HepG2 (cell line): ENCODE data around the gene GP1BA. TPM values are rescaled to one million over a fixed set of nuclear protein-coding genes. Genes with fewer than 3 reads are reported as not detected.

Source experiments
- CEBPG ChIP-seq: IDR thresholded peaks from 2 replicates; pipeline ENCODE4 v1.6.1; 2016
- ELF3 ChIP-seq: IDR thresholded peaks from 2 replicates; pipeline ENCODE4 v1.6.1; 2016; ENCODE audit warnings: missing genetic modification reagents, missing compliant biosample characterization
- HOXA3 ChIP-seq: sonication (generic); formaldehyde crosslinking; IDR thresholded peaks from 2 replicates; pipeline ENCODE4 v1.5.0; 2020; ENCODE audit warnings: missing genetic modification reagents
- KAT8 ChIP-seq: IDR thresholded peaks from 2 replicates; pipeline ENCODE4 v1.6.1; 2016; ENCODE audit warnings: missing genetic modification reagents, missing compliant biosample characterization
- KLF16 ChIP-seq, 2 experiments: sonication (generic) in 1 of 2; formaldehyde crosslinking in 1 of 2; IDR thresholded peaks; 2 replicates each; pipeline versions ENCODE4 v1.6.1 to v1.8.0; 2016 to 2023; ENCODE audit warnings: missing genetic modification reagents in 2 of 2, missing compliant biosample characterization in 1 of 2
- NFKB2 ChIP-seq: sonication (generic); formaldehyde crosslinking; IDR thresholded peaks from 2 replicates; pipeline ENCODE4 v1.4.0; 2020; ENCODE audit warnings: missing genetic modification reagents, borderline replicate concordance
- PHF5A ChIP-seq: IDR thresholded peaks from one replicate; pipeline ENCODE4 v1.6.1; 2018; ENCODE audit warnings: low read depth, missing genetic modification reagents; ENCODE audit not compliant: unreplicated experiment
- SRY ChIP-seq: sonication (generic); formaldehyde crosslinking; IDR thresholded peaks from 2 replicates; pipeline ENCODE4 v1.8.0; 2022; ENCODE audit warnings: mild to moderate bottlenecking, missing genetic modification reagents
- TEAD3 ChIP-seq: optimal IDR thresholded peaks from 2 replicates; pipeline ENCODE3; 2016; ENCODE audit warnings: borderline replicate concordance
- ZNF143 ChIP-seq: sonication (generic); formaldehyde crosslinking; IDR thresholded peaks from 2 replicates; pipeline ENCODE4 v1.4.0; 2020; ENCODE audit warnings: missing genetic modification reagents
- ZNF430 ChIP-seq: sonication (generic); formaldehyde crosslinking; IDR thresholded peaks from 2 replicates; pipeline ENCODE4 v1.9.0; 2021; ENCODE audit warnings: mild to moderate bottlenecking, missing genetic modification reagents
- ZNF780A ChIP-seq: sonication (generic); formaldehyde crosslinking; IDR thresholded peaks from 2 replicates; pipeline ENCODE4 v1.8.0; 2022; ENCODE audit warnings: mild to moderate bottlenecking, missing genetic modification reagents, moderate library complexity
- polyA plus RNA-seq, 8 experiments: library from polyadenylated mRNA; depleted of rRNA in 3 of 8; stranded (reverse) in 7 of 8; unstranded in 1 of 8; fragments of >200 nt; fragmentation: Illumina TruSeq in 4 of 8; extraction: Trizol in 4 of 8; gene quantifications; 2 replicates each; pipeline versions ENCODE4 v1.2.1 to v1.2.3, GENCODE V29; 2011 to 2016; ENCODE audit warnings: low read depth in 4 of 8, missing spikeins in 1 of 8, mixed read lengths in 1 of 8; ENCODE audit not compliant: insufficient read depth in 1 of 8
- total RNA-seq, 5 experiments: library from RNA; depleted of rRNA; stranded (reverse); fragments of >200 nt; fragmentation: Illumina TruSeq; extraction: Trizol; gene quantifications; 2 replicates each; pipeline ENCODE4 v1.2.3, GENCODE V29; 2016; ENCODE audit warnings: low read depth in 1 of 5
- TF ChIP-seq, protein P1 (sequence below): IDR thresholded peaks from 2 replicates; pipeline ENCODE4 v1.6.1; 2018; ENCODE audit warnings: missing genetic modification reagents
- TF ChIP-seq, protein P2 (sequence below): sonication (generic); formaldehyde crosslinking; IDR thresholded peaks from 2 replicates; pipeline ENCODE4 v1.9.0; 2021; ENCODE audit warnings: missing genetic modification reagents, borderline replicate concordance
- TF ChIP-seq, protein P3 (sequence below): IDR thresholded peaks from 2 replicates; pipeline ENCODE4 v1.6.1; 2012; ENCODE audit warnings: inconsistent platforms
- TF ChIP-seq, protein P4 (sequence below): IDR thresholded peaks from 2 replicates; pipeline ENCODE4 v1.6.1; 2016; ENCODE audit warnings: missing compliant biosample characterization, missing genetic modification reagents, borderline replicate concordance
- TF ChIP-seq, protein P5 (sequence below): IDR thresholded peaks from 2 replicates; pipeline ENCODE4 v1.6.1; 2018; ENCODE audit warnings: missing genetic modification reagents, mild to moderate bottlenecking, missing compliant biosample characterization
- TF ChIP-seq, protein P6 (sequence below): sonication (generic); formaldehyde crosslinking; IDR thresholded peaks from 2 replicates; pipeline ENCODE4 v1.5.1; 2020; ENCODE audit warnings: mild to moderate bottlenecking, moderate library complexity, missing genetic modification reagents
- TF ChIP-seq, protein P7 (sequence below): sonication (generic); formaldehyde crosslinking; IDR thresholded peaks from 2 replicates; pipeline ENCODE4 v1.5.1; 2020; ENCODE audit warnings: mild to moderate bottlenecking, missing genetic modification reagents, borderline replicate concordance

Gene GP1BA
- total and polyA plus RNA-seq, 2 of the 13 experiments (the other 11 are each of a cell fraction or from before 2014, with no cell fraction given) = not detected

DNA sequence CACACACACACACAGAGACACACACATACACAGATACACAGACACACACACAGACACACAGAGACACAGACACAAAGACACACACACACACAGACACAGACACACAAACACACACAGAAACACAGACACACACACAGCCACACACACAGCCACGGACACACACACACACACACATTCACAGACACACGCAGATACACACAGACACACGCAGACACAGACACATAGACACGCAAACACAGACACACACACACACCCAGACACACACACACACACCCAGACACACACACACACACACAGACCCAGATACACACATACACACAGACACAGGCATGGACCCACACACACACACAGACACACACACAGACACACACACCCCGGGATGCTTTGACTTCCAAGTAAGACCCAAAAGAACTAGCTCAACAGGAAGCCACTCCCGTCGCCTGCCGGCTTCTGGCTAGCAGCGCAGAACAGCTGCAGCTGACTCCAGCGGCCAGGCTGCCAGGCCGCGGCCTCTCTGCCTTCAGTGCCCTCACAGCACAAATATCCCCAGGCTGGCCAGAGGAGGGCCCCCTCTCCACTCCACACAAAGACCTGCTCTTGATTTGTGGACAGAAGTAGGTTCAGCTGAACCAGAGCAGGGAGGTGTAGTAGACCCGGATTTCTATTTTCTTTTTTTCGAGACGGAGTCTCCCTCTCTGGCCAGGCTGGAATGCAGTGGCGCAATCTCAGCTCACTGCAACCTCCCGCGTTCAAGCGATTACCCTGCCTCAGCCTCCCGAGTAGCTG, 23.2 kb upstream of the GP1BA start (continued):
- TF ChIP-seq, protein P1, sequence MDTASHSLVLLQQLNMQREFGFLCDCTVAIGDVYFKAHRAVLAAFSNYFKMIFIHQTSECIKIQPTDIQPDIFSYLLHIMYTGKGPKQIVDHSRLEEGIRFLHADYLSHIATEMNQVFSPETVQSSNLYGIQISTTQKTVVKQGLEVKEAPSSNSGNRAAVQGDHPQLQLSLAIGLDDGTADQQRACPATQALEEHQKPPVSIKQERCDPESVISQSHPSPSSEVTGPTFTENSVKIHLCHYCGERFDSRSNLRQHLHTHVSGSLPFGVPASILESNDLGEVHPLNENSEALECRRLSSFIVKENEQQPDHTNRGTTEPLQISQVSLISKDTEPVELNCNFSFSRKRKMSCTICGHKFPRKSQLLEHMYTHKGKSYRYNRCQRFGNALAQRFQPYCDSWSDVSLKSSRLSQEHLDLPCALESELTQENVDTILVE (CRISPR knock-in tag) = peak; percentile 68
- TF ChIP-seq, protein P2, sequence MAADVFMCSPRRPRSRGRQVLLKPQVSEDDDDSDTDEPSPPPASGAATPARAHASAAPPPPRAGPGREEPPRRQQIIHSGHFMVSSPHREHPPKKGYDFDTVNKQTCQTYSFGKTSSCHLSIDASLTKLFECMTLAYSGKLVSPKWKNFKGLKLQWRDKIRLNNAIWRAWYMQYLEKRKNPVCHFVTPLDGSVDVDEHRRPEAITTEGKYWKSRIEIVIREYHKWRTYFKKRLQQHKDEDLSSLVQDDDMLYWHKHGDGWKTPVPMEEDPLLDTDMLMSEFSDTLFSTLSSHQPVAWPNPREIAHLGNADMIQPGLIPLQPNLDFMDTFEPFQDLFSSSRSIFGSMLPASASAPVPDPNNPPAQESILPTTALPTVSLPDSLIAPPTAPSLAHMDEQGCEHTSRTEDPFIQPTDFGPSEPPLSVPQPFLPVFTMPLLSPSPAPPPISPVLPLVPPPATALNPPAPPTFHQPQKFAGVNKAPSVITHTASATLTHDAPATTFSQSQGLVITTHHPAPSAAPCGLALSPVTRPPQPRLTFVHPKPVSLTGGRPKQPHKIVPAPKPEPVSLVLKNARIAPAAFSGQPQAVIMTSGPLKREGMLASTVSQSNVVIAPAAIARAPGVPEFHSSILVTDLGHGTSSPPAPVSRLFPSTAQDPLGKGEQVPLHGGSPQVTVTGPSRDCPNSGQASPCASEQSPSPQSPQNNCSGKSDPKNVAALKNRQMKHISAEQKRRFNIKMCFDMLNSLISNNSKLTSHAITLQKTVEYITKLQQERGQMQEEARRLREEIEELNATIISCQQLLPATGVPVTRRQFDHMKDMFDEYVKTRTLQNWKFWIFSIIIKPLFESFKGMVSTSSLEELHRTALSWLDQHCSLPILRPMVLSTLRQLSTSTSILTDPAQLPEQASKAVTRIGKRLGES = no peak
- TF ChIP-seq, protein P3, sequence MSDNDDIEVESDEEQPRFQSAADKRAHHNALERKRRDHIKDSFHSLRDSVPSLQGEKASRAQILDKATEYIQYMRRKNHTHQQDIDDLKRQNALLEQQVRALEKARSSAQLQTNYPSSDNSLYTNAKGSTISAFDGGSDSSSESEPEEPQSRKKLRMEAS = peak; percentile 25; the same call in 1 of the 2 replicates
- TF ChIP-seq NFKB2 (CRISPR knock-in tag) = 0 out of 2 replicates have a peak, but pooled peaks have one; percentile 35
- TF ChIP-seq HOXA3 (CRISPR knock-in tag) = peak; percentile 27; the same call in 1 of the 2 replicates
- TF ChIP-seq KLF16 (CRISPR knock-in tag; IDR thresholded peaks at IDR 0.05) = 0 out of 4 replicates have a peak, but pooled peaks of 1 of the 2 experiments have one; percentile 42
- TF ChIP-seq KAT8 (CRISPR knock-in tag) = peak; percentile 64
- TF ChIP-seq, protein P4, sequence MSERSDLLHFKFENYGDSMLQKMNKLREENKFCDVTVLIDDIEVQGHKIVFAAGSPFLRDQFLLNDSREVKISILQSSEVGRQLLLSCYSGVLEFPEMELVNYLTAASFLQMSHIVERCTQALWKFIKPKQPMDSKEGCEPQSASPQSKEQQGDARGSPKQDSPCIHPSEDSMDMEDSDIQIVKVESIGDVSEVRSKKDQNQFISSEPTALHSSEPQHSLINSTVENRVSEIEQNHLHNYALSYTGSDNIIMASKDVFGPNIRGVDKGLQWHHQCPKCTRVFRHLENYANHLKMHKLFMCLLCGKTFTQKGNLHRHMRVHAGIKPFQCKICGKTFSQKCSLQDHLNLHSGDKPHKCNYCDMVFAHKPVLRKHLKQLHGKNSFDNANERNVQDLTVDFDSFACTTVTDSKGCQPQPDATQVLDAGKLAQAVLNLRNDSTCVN (CRISPR knock-in tag) = 0 out of 2 replicates have a peak, but pooled peaks have one; percentile 20
- TF ChIP-seq PHF5A (CRISPR knock-in tag) = peak; percentile 51
- TF ChIP-seq ZNF430 (CRISPR knock-in tag) = 0 out of 2 replicates have a peak, but pooled peaks have one; percentile 19
- TF ChIP-seq, protein P5, sequence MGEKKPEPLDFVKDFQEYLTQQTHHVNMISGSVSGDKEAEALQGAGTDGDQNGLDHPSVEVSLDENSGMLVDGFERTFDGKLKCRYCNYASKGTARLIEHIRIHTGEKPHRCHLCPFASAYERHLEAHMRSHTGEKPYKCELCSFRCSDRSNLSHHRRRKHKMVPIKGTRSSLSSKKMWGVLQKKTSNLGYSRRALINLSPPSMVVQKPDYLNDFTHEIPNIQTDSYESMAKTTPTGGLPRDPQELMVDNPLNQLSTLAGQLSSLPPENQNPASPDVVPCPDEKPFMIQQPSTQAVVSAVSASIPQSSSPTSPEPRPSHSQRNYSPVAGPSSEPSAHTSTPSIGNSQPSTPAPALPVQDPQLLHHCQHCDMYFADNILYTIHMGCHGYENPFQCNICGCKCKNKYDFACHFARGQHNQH (CRISPR knock-in tag) = peak; percentile 10; the same call in 1 of the 2 replicates
- TF ChIP-seq SRY (CRISPR knock-in tag) = 0 out of 2 replicates have a peak, but pooled peaks have one; percentile 11
- peak; percentile 86 for TF ChIP-seq CEBPG (CRISPR knock-in tag)
- TF ChIP-seq ZNF780A (CRISPR knock-in tag) = 0 out of 2 replicates have a peak, but pooled peaks have one; percentile 70
- TF ChIP-seq, protein P6, sequence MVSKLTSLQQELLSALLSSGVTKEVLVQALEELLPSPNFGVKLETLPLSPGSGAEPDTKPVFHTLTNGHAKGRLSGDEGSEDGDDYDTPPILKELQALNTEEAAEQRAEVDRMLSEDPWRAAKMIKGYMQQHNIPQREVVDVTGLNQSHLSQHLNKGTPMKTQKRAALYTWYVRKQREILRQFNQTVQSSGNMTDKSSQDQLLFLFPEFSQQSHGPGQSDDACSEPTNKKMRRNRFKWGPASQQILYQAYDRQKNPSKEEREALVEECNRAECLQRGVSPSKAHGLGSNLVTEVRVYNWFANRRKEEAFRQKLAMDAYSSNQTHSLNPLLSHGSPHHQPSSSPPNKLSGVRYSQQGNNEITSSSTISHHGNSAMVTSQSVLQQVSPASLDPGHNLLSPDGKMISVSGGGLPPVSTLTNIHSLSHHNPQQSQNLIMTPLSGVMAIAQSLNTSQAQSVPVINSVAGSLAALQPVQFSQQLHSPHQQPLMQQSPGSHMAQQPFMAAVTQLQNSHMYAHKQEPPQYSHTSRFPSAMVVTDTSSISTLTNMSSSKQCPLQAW (CRISPR knock-in tag) = no peak; the same call in 1 of the 2 replicates
- TF ChIP-seq, protein P7, sequence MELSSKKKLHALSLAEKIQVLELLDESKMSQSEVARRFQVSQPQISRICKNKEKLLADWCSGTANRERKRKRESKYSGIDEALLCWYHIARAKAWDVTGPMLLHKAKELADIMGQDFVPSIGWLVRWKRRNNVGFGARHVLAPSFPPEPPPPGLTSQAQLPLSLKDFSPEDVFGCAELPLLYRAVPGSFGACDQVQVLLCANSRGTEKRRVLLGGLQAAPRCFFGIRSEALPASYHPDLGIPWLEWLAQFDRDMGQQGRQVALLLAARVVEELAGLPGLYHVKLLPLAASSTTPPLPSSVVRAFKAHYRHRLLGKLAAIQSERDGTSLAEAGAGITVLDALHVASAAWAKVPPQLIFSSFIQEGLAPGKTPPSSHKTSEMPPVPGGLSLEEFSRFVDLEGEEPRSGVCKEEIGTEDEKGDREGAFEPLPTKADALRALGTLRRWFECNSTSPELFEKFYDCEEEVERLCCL (CRISPR knock-in tag) = no peak
- 0 out of 2 replicates have a peak, but pooled peaks have one; percentile 6 for TF ChIP-seq ZNF143 (CRISPR knock-in tag)
- peak; percentile 87 for TF ChIP-seq TEAD3 (CRISPR knock-in tag)
- TF ChIP-seq ELF3 (CRISPR knock-in tag) = peak; percentile 39; the same call in 1 of the 2 replicates
